ENCODE data around the gene NENF.
"Not testable (repeated sequence)": the region's sequence is repeated elsewhere in the genome, so short reads cannot be mapped to it uniquely, and the experiment has no call there.

Gene NENF

GRCh38 chr1:212432661-212433576 lies at the start of gene NENF:
TSS of gene NENF (plus strand) at chr1:212432920. CDS start at chr1:212432944, 24 bp downstream.
- DNase-seq (ENCODE audit: low spot score) = peak; percentile 88

DNA sequence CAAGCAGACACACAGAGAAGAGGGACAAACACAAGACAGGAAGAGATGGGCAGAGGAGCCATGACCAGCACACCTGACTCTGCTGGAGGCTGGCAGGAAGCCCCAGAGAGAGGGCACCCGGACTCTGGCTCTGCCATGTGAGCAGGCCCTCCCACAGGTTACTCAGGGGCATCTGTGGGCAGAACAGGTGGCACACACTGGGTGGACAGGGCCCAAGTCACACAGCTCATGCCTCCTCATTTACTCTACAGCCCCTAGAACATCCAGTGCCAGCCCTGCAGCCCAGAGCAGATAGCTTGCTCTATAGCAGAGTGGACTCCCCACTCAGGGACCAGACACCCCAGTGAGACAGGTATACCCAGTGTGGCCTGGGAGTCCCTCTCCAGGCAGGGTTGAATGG lies 46.7 kb upstream of the NENF start:
- DNase-seq (ENCODE audit: low spot score) = no peak

DNA sequence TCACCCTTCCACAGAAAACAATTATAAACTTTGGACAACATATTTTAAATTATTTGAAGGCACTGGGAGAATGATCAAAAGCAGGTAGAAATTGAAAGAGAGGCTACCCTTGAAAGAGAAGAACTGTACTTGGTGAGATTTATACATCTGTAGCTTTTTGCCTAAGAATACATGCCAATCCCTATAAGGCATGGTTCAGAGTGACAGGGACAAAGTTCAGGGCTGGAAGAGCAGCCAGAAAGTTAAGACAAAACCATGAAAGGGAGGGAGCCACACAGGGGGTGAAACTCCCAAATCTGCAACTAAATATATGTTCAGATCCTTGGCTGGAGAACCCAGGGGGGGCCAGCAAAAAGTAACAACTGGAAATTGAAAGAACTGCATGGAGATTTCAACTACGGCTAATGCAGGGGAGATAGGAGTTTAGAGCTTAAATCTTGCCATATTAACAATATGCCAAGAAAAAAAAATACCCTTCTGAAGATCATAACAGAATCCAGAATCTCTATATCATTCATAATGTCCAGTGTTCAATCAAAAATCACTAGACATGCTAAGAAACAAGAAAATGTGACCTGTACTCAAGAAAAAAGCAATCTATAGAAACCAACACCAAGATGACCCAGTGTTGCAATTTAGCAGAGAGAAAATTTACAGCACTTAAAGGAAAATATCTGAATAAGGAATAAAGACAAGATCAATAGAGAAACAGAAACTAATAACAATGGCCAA lies 43.6 kb upstream of the NENF start:
- DNase-seq (ENCODE audit: low spot score) = no peak

DNA sequence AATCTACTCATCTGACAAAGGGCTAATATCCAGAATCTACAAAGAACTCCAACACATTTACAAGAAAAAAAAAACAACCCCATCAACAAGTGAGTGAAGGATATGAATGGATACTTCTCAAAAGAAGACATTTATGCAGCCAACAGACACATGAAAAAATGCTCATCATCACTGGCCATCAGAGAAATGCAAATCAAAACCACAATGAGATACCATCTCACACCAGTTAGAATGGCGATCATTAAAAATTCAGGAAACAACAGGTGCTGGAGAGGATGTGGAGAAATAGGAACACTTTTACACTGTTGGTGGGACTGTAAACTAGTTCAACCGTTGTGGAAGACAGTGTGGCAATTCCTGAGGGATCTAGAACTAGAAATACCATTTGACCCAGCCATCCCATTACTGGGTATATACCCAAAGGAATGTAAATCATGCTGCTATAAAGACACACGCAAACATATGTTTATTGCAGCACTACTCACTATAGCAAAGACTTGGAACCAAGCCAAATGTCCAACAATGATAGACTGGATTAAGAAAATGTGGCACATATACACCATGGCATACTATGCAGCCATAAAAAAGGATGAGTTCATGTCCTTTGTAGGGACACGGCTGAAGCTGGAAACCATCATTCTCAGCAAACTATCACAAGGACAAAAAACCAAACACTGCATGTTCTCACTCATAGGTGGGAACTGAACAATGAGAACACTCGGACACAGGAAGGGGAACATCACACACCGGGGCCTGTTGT lies 36.9 kb upstream of the NENF start:
- not testable (repeated sequence) for DNase-seq (ENCODE audit: low spot score)

- DNase-seq (ENCODE audit: low spot score) = no peak
These were observed 36.1 kb upstream of the NENF start for GRCh38 chr1:212396638-212397037.

GRCh38 chr1:212397171-212397570 lies 35.5 kb upstream of the NENF start:
- DNase-seq (ENCODE audit: low spot score) = no peak

DNA sequence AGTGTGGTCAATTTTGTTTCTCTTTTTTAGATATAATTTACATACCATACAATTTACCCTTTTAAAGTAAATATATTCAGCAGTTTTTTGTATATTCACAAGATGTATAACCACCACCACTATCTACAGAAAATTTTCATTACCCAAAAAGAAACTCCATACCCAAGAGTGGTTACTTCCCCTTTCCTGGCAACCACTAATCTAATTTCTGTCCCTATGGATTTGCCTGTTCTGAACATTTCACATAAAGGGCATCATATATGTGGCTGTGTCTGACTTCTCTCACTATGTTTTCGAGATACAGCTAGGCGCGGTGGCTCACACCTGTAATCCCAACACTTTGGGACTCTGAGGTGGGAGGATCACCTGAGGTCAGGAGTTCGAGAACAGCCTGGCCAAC lies 31.7 kb upstream of the NENF start:
- no peak for DNase-seq (ENCODE audit: low spot score)

GRCh38 chr1:212401838-212402582 lies 30.7 kb upstream of the NENF start:
- peak; percentile 22 for DNase-seq (ENCODE audit: low spot score)

DNA sequence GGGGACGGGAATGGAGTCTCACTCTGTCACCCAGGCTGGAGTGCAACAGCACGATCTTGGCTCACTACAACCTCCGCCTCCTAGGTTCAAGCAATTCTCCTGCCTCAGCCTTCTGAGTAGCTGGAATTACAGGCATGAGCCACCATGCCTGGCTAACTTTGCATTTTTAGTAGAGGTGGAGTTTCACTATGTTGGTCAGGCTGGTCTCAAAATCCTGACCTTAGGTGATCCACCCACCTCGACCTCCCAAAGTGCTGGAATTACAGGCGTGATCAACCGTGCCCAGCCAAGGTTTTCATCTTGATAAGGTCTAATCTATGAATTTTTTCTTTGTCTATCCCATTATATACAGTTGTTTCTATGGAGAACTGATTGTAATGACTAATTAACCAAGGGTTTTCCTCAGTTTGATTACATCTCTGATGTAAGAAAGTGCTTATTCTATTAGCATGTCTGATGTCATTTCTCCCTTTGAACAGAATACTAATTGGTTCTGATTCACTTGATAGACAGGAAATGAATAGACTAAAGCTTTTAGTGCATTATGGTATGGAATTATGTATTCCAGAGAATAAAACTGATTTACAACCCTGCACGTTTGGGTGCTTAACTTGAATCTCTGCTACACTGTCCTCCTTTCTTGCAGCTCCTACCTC lies 29.9 kb upstream of the NENF start:
- DNase-seq (ENCODE audit: low spot score) = no peak

DNA sequence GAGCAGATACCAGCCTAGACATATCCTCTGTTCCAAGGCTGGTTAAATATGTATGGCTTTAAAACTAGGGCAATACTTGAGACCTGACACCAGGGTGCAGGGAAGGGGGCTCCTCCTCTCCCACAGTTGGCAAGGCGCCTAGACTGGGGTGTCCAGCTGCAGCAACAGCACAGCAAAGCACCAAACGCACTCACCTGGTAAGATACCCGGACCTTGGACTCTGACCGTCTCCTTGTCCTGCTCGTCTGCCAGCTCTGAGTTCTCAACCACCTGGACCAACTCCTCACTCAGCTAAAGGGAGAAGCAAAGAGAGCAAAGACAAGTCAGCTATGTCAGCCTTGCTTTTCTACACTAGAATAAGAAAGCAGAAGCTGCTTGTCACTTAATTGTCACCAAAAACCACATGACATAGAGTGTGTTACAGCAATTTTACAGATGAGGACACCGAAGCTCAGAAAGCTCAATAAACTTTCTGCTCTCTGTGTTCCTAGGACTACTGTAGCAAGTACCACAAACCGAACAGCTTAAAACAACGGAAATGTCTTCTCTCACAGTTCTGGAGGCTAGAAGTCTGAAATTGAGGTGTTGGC lies 22.4 kb upstream of the NENF start:
- no peak for DNase-seq (ENCODE audit: low spot score)

DNA sequence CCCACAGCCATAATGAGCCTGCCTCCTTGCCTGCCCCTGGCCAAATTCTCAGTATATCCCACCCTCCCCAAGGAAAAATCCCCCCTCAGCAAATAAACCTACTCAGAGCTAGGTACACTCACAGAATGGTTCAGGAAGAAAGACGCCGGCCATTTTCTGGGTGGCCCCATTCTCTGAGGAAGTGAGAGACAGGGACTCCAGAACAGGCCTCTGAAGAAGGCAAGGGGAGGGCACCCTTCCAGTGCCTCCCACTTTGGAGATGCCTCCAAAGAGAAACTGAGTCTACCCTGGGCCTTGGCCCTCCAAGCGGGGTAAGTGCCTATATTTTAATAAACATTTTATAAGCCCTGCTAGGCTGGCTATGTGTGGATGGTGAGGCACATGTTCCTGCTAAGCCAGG lies 20.3 kb upstream of the NENF start:
- no peak for DNase-seq (ENCODE audit: low spot score)

- no peak for DNase-seq (ENCODE audit: low spot score)
These were observed 18.8 kb upstream of the NENF start for GRCh38 chr1:212413902-212414327.

DNA sequence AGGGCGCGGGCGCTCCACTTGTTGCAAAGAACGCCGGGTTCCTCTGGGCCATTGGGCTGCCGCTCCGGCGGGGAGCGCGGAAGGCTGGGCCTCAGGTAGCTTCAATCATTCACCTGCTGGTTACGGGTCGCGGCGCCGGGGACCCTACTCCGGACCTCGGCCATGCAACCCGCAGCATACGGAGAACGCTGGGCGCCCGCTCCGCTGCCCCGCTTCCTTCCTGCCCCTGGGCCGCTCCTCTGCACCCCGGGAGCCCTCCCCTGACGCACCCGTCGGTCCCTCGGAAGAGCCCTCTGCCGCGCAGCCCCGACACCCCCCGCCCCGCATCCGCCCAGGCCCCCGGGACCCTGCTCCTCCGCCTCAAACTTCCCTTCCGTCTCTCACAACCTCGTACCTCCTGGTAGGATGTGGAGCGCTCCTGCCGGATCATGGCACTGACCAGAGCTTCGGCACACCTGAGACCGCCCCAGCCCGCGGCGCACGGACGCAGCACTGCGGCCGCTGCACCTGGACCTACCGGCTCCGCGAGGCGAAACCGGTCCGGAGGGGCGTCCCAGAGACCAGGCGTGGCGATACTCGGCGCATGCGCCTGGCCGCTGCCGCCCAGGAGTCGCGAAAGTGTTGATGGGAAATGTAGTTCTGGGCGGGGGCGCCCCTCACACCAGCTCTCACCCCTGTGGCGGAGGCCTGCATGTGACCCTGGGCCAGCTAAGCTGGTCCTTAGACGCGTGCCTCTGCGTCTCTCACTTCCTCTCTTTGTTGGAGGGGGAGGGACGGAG lies 18.2 kb upstream of the NENF start, which contains the start of gene PACC1:
TSS of gene PACC1 (minus strand) at position 559 of the 779 bp plus-strand sequence. CDS start at position 430, 129 bp downstream.
- DNase-seq (ENCODE audit: low spot score) = peak; percentile 92

DNA sequence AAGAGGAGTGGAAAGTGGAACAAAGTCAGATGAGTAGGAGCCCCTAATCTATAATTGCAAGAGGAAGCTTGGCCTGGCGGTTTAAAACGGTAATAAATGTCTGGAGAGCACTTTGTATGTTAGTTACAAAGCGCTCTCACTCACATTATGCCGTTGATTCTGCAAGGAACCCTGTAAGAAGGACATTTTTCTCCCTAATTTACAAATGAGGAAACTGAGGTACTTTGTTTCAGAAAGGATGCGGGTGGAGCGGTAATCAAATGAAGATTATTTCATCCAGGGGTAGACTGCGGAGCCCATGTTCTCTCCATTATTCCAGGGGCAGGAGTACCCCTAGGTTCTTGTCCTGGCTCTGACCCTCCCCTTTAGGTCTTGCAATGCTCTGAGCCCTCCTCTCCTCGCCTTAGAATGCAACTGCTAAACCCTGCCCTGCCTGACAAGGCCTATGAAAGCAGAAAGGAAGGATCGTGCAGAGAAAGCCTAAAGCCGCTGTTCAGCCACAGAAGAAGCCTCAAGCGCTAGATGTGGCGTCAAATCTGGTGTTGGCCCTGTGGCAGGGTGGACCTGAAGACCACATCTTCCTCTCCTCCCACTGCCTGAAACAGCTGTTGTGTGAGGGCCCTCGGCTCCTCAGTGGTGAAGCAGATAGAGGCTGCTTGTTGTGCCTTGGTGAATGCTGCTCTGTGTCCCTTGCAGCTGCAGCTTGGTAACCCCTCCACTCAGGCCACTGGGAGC lies 17.4 kb upstream of the NENF start:
- DNase-seq (ENCODE audit: low spot score) = no peak

GRCh38 chr1:212421165-212421564 lies 11.6 kb upstream of the NENF start:
- DNase-seq (ENCODE audit: low spot score) = no peak

GRCh38 chr1:212423879-212424278 lies 8.8 kb upstream of the NENF start:
- no peak for DNase-seq (ENCODE audit: low spot score)

GRCh38 chr1:212428496-212428895 lies 4.2 kb upstream of the NENF start:
- DNase-seq (ENCODE audit: low spot score) = no peak

DNA sequence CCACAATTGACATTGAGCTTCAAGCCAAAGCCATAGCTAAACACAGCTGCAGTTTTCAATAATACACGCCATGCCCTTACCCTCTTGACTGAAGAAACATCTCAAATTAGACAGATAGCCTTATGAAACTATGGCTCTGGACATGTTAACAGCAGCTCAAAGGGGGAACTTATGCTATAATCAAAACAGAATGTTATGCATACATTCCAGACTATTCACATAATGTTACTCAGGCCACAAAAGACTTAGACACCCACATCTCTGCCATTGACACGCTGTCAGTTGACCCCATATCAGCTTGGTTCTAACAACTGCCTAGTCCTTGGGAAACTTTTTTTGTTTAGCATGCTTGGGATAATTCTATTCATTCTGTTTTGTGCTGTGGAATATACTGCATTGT lies 2.3 kb upstream of the NENF start:
- no peak for DNase-seq (ENCODE audit: low spot score)

DNA sequence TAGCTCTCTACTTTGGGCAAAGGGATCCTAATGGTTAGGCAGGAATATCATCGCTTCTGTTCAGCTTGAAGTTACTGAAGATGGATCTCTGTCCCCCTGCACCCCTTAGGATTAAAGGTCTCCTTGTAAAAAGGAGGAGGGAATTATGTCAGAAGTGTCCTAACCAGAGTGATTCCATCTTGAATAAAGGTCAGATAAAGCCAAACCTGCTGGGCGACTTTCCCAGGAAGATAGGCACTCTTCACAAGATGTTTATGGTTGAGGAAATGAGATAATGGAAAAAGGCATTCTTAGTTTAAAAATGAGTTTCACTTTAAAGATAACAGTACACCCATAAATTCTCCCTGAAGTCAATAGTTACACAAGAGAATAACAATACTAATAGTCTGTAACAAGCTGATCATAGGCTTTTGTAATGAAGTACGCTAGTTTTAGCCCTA lies 1.7 kb upstream of the NENF start:
- peak; percentile 45 for DNase-seq (ENCODE audit: low spot score)

Measured in LoVo (cell line).